K562 (cell line): ENCODE results near the gene KLHL18. TPM values are rescaled to one million over a fixed set of nuclear protein-coding genes. Genes with fewer than 3 reads are reported as not detected.

ENCODE experiments used
- DPF2 ChIP-seq: fragments of 450-650 bp; IDR thresholded peaks from 2 replicates; pipeline ENCODE4 v1.6.1; 2016
- E2F4 ChIP-seq: sonication (generic); formaldehyde crosslinking; IDR thresholded peaks from 2 replicates; pipeline ENCODE4 v1.8.0; 2022; ENCODE audit warnings: mild to moderate bottlenecking, low read depth, missing genetic modification reagents
- ERF ChIP-seq: fragments of 450-650 bp; formaldehyde crosslinking; IDR thresholded peaks from 2 replicates; pipeline ENCODE4 v1.4.0; 2020; ENCODE audit warnings: mild to moderate bottlenecking, mixed read lengths
- GATAD2A ChIP-seq: fragments of 450-650 bp; IDR thresholded peaks from 2 replicates; pipeline ENCODE4 v1.6.1; 2017
- NR4A1 ChIP-seq, 2 experiments: fragments of 250-450 bp in 1 of 2; fragments of 450-650 bp in 1 of 2; sonication (Bioruptor Pico) in 1 of 2; IDR thresholded peaks; 2 replicates each; pipeline versions ENCODE4 v1.4.0 to v1.6.1; 2016 to 2020; ENCODE audit warnings: mild to moderate bottlenecking in 2 of 2, missing compliant biosample characterization in 1 of 2, missing genetic modification characterization in 1 of 2, moderate library complexity in 1 of 2
- POLR2B ChIP-seq: fragments of 450-650 bp; IDR thresholded peaks from 2 replicates; pipeline ENCODE4 v1.6.1; 2018; ENCODE audit warnings: low read depth; ENCODE audit not compliant: partially characterized antibody
- SAFB ChIP-seq: fragments of 200-400 bp; formaldehyde crosslinking; IDR thresholded peaks from 2 replicates; pipeline ENCODE4 v1.6.1; 2017; ENCODE audit warnings: low read depth, low read length, borderline replicate concordance
- SMARCE1 ChIP-seq: fragments of 450-650 bp; IDR thresholded peaks from 2 replicates; pipeline ENCODE4 v1.7.1; 2016; ENCODE audit warnings: mild to moderate bottlenecking
- TEAD2 ChIP-seq: fragments of 450-650 bp; IDR thresholded peaks from 2 replicates; pipeline ENCODE4 v1.6.1; 2016; ENCODE audit warnings: missing genetic modification characterization, control low read depth, missing compliant biosample characterization
- ZBTB2 ChIP-seq: fragments of 450-650 bp; IDR thresholded peaks from 2 replicates; pipeline ENCODE4 v1.6.1; 2016; ENCODE audit warnings: antibody characterized with exemption
- ZBTB40 ChIP-seq, 2 experiments: fragments of 450-650 bp in 1 of 2; sonication (generic) in 1 of 2; formaldehyde crosslinking in 1 of 2; IDR thresholded peaks; 2 replicates each; pipeline versions ENCODE4 v1.7.1 to v1.9.0; 2016 to 2022; ENCODE audit warnings: inconsistent platforms in 1 of 2, mild to moderate bottlenecking in 1 of 2, missing genetic modification reagents in 1 of 2
- ZBTB8A ChIP-seq: fragments of 450-650 bp; IDR thresholded peaks from 2 replicates; pipeline ENCODE4 v1.6.1; 2018; ENCODE audit warnings: mild to moderate bottlenecking, moderate library complexity; ENCODE audit not compliant: partially characterized antibody
- ZNF277 ChIP-seq: fragments of 250-450 bp; sonication (Bioruptor Pico); IDR thresholded peaks from 2 replicates; pipeline ENCODE4 v1.8.0; 2022; ENCODE audit warnings: inconsistent platforms, mild to moderate bottlenecking, moderate library complexity, borderline replicate concordance
- ZNF696 ChIP-seq: fragments of 250-450 bp; sonication (Bioruptor Pico); conservative IDR thresholded peaks from 2 replicates; pipeline ENCODE4 v1.4.0; 2020; ENCODE audit warnings: mild to moderate bottlenecking, moderate library complexity
- polyA plus RNA-seq, 8 experiments: library from polyadenylated mRNA; depleted of rRNA in 4 of 8; stranded (reverse) in 5 of 8; unstranded in 3 of 8; fragments of >200 nt; fragmentation: Nextera tagmentation in 2 of 8; fragmentation: Illumina TruSeq in 1 of 8; extraction: Ambion mirVana in 2 of 8; extraction: Trizol in 1 of 8; gene quantifications; 2 replicates each; pipeline versions ENCODE4 v1.2.1 to v1.2.3, GENCODE V29; 2011 to 2014; ENCODE audit warnings: inconsistent platforms in 1 of 8, missing spikeins in 1 of 8
- total RNA-seq, 7 experiments: library from RNA; depleted of rRNA in 6 of 7; stranded (reverse); fragments of >200 nt in 6 of 7; fragmentation: Illumina TruSeq in 2 of 7; extraction: Trizol in 2 of 7; gene quantifications; 2 replicates each; pipeline versions ENCODE4 v1.2.1 to v1.2.3, GENCODE V29; 2011 to 2021; ENCODE audit warnings: low replicate concordance in 1 of 7

The KLHL18 gene
- total and polyA plus RNA-seq, 9 of the 15 experiments (the other 6 are each of a cell fraction or from before 2014, with no cell fraction given): 26.7 to 97.5 (median 48.7) TPM

- TF ChIP-seq E2F4 (CRISPR knock-in tag) (peak; percentile 64), ZNF277 (CRISPR knock-in tag) (no peak), SAFB (peak; percentile 67; the same call in 1 of the 2 replicates), ZBTB2 (peak; percentile 96), ZBTB8A (no peak), ZNF696 (CRISPR knock-in tag) (no peak), SMARCE1 (no peak), DPF2 (no peak; the same call in 1 of the 2 replicates), ERF (CRISPR knock-in tag) (peak; percentile 57; the same call in 1 of the 2 replicates), GATAD2A (peak; percentile 58; the same call in 1 of the 2 replicates), TEAD2 (no peak), NR4A1 (CRISPR knock-in tag; IDR thresholded peaks at IDR 0.05) (no peak), NR4A1 (tag; IDR thresholded peaks at IDR 0.05) (0 out of 2 replicates have a peak, but pooled peaks have one; percentile 23), POLR2B (peak; percentile 88), ZBTB40 (IDR thresholded peaks at IDR 0.05) (peak; percentile 90), ZBTB40 (CRISPR knock-in tag; IDR thresholded peaks at IDR 0.05) (no peak)
Measured at GRCh38 chr3:47380601-47381316, 98.0 kb downstream of the KLHL18 start, which contains the start of gene PTPN23 (continued).
